Stimulated activated CD4-positive, alpha-beta T cell treated with anti-CD3 and anti-CD28 coated beads, Interleukin-1b, Interleukin-23, amount 100 ng/mL, for 4 hours (primary cell): ENCODE data around the gene DAPK2.
"Not testable (repeated sequence)": the region's sequence is repeated elsewhere in the genome, so short reads cannot be mapped to it uniquely, and the experiment has no call there.

Experiments used
- DNase-seq, 2 donors: peaks; one replicate each; pipeline ENCODE4 v3.0.0-alpha.2; 2020; ENCODE audit warnings: low read depth in 2 of 2

Gene DAPK2

GRCh38 chr15:63974021-63974420, 72.3 kb downstream of the DAPK2 start:
- no peak for DNase-seq

DNA sequence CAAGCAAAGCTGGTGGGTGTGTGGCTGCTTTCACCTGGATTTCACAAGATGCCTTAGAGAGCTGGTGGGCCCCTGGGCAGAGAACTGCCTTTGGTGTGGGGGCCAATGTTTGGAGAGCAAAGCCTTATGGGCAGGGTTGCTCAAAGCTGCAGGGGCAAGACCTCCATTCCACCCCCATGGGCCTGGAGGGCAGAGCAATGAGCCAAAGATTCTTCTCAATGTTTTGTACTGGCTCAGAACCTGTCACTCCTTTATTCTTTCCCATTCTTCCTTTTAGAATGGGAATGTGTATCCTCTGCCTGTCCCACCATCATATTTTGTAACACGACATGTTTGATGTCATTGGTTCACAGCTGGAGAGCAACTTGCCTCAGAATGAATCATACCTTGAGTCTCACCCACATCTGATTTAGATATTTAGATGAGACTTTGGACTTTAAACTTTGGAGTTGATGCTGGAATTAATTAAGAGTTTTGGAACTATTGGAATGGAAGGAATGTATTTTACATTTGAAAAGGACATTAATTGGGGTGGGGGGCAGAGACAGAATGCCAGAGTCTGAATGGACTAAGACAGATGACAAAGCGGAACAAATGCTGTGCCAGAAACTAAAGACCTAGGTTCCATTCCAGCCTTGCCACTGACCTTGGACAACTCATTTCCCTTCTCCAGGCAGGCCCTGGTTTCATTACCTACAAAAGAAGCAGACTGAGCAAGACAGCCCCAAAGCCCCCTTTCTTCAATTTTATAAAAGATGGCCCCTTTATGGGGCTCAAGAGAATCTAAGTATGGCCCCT, 72.9 kb downstream of the DAPK2 start:
- no peak for DNase-seq

DNA sequence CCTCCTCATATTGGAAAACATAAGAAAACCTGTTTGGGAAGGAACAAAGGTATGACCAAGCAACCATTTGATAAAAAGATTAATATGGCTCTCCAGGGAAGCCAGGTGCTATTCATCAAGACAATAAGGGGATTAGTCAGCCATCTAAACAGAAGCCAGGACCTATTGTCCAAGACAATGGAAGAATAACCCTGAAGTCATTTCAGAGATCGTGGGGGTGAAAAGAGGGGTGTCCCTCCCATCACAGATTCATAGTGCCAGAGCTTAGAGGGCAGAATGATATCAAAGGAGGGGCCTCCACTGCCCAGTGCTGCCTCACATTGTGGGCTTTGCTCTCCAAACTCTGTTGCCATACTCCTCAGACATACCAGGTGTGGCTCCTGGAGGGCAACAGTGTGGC, 73.5 kb downstream of the DAPK2 start:
- no peak for DNase-seq

DNA sequence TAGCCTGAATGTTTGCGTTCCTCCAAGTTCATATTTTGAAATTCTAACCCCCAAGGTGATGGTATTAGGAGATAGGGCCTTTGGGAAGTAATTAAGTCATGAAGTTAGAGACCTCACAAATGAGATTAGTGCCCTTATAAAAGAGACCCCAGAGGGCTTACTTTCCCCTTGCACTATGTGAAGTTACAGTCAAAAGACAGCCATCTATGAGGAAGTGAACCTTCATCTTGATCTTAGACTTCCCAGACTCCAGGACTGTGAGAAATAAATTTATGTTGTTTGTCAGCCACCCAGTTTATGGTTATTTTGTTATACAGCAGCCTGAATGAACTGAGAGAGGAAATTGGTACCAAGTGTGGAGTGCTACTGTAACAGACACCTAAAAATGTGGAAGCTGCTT, 74.4 kb downstream of the DAPK2 start:
- no peak for DNase-seq

GRCh38 chr15:63971427-63971805, 74.9 kb downstream of the DAPK2 start:
- peak; percentile 22 to 30 for DNase-seq

GRCh38 chr15:63970621-63971426, 75.5 kb downstream of the DAPK2 start:
- no peak for DNase-seq

DNA sequence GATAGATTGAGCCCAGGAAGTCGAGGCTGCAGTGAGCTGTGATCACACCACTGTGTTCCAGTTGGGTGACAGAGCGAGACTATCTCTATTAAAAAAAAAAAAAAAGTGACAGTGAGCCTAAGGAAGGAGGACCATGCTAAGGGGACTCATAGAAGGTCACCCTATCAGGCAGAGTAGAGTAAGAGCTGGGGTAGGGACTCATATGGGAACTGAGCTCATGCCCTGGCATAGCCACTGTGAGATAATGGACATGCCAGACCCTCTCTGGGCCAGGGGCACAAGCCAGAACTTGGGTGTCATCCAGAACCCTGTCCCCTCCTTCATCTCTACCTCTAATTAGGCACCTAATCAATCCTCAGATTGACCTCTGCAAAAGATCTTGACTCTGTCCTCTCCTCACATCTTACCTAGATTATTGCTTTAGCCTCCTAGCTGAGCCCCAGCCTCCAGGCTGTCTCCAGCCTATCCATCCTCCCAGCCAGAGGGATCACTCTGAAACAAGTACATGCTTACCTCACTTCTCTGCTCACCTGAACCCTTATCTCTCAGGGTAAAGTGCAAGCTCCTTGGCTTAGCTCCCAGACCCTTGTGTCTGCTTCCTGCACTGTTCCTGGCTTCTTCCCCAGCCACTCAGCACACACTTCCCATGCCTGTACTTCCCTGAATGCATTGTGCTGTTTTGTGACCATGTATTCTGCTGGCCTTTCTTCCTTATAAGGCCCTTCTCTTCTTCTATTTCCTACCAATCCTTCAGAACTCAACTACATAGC, 76.4 kb downstream of the DAPK2 start:
- no peak for DNase-seq

- DNase-seq, result no peak
Measured at GRCh38 chr15:63968700-63969099, 77.6 kb downstream of the DAPK2 start.

DNA sequence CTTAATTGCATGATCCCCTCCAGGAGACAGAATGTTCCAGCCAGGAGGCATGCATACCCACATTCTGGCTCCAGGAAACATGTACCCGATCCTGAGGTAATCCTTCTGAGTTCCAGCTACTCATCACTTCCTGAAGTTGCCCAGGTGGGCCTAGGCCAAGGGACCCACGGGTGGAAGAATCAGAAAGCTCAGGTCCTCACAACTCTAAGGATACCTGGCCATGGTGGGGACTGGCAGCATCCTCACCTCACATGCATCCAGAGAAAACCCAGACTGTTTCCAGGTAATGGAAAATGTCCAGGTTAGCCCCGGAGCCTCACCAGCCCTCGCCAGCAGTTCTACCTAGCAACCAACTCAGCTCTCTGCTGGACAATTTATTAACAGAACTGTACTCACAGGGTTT, 78.2 kb downstream of the DAPK2 start:
- DNase-seq, result no peak

GRCh38 chr15:63967616-63968015, 78.7 kb downstream of the DAPK2 start:
- no peak for DNase-seq

- not testable (repeated sequence) for DNase-seq
Measured at GRCh38 chr15:63962947-63963721, 83.2 kb downstream of the DAPK2 start.

DNA sequence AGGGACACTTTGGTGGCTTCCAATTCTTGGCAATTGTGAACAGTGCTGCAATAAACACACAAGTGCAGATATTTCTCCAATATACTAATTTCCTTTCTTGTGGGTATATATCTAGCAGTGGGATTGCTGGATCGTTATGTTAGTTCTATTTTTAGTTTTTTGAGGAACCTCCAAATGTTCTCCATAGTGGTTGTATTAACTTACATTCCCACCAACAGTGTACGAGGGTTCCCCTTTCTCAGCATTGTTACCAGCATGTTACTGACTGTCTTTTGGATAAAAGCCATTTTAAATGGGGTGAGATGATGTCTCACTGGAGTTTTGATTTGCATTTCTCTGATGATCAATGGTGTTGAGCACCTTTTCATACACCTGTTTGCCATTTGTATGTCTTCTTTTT, 92.8 kb downstream of the DAPK2 start:
- no peak for DNase-seq

DNA sequence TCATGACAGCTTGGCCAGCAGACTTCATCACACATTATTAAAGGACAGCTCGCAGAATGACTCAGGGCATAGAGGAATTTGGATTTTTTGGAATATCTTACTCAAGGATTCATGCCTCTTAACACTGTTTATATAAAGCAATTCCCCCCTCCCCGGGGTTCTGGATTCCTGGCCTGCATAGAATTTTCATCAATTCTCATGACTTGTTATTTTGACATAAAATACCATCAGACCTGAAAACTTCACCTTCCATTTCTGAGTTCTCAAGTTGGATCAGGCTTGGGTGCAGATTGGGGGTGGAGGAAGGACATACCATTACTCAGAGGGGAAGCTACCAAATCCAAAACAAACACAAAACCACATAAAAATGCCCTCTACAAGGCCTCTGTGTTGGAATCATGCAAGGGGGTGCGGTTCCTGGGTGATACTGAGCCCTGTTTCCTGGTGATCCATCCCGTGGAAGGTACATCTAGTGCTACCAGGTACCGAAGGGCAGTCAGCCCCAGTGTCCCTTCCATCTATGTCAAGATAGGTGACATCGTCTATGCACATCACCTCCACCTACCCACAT, 95.3 kb downstream of the DAPK2 start:
- no peak for DNase-seq

DNA sequence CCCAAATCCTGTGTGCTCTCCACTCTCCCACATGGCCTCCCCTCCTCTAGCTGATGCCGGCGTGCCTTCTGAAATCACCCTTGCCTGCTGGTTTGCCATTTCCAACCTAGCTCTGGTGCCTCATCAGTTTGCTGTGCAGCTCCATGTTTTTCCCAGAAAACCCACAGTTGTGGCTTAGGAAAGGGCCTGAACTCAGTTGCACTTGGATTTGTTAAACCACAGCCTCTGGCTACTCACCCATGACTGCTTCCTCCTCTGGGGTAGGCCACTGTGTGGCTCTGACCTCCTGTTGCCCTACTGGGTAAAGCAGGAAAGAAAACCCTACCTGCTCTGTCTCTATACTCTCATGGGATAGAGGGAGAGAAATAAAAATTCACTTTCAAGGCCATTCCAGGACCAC, 97.3 kb downstream of the DAPK2 start:
- no peak for DNase-seq

DNA sequence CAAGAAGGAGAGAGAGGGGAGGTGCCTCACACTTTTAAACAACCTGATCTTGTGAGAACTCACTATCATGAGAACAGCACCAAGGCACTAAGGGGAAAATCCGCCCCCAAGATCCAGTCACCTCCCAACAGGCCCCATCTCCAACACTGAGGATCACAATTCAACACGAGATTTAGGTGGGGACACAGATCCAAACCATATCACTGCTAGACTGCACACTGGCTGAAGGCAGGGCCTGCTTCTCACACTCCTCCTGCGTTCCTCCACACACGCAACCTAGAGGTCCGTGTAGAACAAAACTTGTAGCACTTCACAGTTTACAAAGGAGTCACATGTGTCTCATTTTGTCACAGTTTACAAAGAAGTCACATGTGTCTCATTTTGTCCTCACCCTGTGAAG, 97.8 kb downstream of the DAPK2 start:
- no peak for DNase-seq

DNA sequence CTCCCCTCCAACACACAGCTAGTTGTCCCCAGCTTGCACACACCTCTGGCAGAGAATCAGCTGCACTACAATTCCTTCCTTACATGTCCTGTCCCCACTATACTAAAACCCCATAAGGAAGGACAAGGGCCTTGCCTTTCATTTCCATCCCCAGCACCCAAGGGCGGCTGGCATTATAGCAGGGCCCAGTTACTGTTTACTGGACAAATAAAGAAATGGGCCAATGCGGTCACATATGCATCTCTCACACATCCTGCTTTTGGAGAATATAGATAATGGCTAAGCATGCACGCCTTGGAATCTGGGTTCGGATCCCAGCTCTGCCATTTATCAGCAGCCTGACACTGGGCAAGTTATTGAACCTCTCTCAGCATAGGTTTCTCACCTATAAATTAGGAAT, 99.1 kb downstream of the DAPK2 start:
- no peak for DNase-seq

DNA sequence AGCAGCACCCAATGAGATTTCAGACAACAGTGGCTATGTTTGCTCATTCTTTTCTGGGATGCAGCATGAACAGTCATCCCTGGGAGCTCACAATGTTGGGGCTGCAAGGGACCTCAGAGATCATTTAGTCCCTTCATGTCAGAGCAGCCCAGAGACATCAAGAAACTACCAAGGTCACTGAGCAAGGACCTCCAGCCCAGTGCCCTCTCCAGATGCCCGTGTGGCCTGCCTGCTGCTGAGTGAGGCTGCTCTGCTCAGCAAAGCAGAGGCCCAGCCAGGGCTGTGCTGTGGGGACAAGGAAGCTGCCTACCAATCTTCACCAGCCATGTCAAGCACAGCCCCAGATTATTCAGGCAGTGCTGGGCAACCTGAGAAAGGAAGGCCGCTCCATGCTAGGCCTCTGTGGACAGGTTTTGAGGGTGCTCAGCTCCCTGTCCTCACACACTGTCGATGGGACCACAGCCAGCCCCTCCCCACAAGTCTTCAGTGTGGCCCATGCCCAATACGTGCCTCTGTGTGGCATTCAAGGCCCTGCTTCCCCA, 99.7 kb downstream of the DAPK2 start:
- no peak for DNase-seq

DNA sequence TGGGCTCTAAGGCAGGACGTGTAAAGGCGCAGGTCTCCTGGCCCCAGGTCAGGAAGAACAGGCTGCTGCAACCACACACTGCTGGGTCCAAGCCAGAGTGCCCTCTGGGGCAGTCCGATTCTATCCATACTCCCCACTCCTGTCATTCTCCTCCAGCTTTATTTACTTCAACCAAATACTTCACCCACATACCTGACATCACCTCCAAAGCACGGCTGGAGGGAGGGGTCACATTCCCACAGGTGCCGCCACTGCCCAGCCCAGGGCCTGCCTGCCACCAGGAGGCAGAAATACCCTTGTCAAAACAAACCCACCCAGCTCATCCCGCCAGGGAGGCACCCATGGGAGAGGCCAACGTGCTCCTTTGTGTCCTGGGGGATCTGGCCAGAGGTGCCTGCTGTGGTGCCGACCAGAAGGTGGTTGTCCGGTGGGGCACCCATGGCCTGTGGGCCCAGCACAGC, 100.4 kb downstream of the DAPK2 start:
- no peak for DNase-seq

DNA sequence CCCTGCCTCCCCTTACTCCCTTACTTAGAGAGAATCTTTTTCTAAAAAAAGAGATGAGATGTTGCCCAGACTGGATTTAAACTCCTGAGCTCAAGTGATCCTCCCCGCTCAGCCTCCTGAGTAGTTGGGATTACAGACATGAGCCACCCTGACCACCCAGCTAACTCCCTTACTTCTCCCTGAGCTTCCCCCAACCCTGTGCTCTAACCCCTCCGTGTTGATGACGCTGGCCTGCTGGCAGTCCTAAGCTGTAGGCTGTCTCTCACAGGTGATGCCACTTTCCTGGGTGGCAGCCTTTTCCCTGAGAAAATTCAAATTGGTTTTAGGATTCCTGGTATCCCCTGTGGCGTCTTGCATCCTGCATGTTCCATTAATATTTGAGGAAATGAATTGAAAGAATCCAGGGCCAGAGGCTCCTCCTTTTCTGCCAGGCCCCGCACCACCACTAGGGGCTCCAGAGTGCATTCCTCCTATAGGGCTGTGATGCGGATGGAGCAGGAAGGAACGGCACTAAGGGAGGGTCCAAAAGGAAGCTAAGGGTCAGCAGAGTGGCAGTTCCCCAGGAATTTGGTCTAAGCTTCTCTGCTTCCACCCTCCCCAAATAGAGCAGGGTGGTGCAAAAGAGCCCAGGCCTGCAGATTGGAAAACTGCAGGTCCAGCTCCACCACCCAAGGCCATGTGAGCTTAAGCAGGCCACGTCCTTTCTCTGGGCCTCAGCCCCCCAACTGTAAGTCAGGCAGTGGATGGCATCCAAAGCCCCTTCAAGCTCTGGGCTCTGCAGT, 101.1 kb downstream of the DAPK2 start:
- peak; percentile 51 to 58 for DNase-seq

- DNase-seq, result no peak
Measured at GRCh38 chr15:63944681-63944955, 101.7 kb downstream of the DAPK2 start.
